Smooth muscle cell (in vitro differentiated cells): ENCODE measurements around the gene PTPRN. TPM values are rescaled to one million over a fixed set of nuclear protein-coding genes. Genes with fewer than 3 reads are reported as not detected.
A peak's percentile ranks its signal among the peaks of the same experiment; 100 is the strongest.

ENCODE experiments used
- DNase-seq: peaks from one replicate; lab custom pipeline; 2025; ENCODE audit not compliant: unreplicated experiment; lab: John Stamatoyannopoulos, UW
- H2AFZ ChIP-seq: fragments of 200-600 bp; sonication (generic); 2 replicates; pipeline ENCODE4 v1.6.0; 2016; ENCODE audit warnings: antibody characterized with exemption, low read depth, mild to moderate bottlenecking
- H3F3A ChIP-seq: fragments of 200-600 bp; sonication (generic); 2 replicates; pipeline ENCODE4 v1.6.0; 2017; ENCODE audit warnings: antibody characterized with exemption, low read depth
- H3K27ac ChIP-seq: fragments of 200-600 bp; sonication (generic); 2 replicates; pipeline ENCODE4 v1.5.1; 2016; ENCODE audit warnings: low read depth, mild to moderate bottlenecking
- H3K27me3 ChIP-seq: fragments of 200-600 bp; sonication (generic); 2 replicates; pipeline ENCODE4 v1.6.1; 2016; ENCODE audit warnings: low read depth, mild to moderate bottlenecking
- H3K36me3 ChIP-seq: fragments of 200-600 bp; sonication (generic); 2 replicates; pipeline ENCODE4 v1.5.1; 2016; ENCODE audit warnings: low read depth
- H3K4me1 ChIP-seq: fragments of 200-600 bp; sonication (generic); 2 replicates; pipeline ENCODE4 v1.5.1; 2016; ENCODE audit warnings: low read depth
- H3K4me2 ChIP-seq: fragments of 200-600 bp; sonication (generic); 2 replicates; pipeline ENCODE4 v1.6.0; 2016; ENCODE audit warnings: mild to moderate bottlenecking
- H3K4me3 ChIP-seq: fragments of 200-600 bp; sonication (generic); 2 replicates; pipeline ENCODE4 v1.5.1; 2016; ENCODE audit warnings: mild to moderate bottlenecking
- H3K79me2 ChIP-seq: fragments of 200-600 bp; sonication (generic); 2 replicates; pipeline ENCODE4 v1.6.0; 2016; ENCODE audit warnings: low read depth, mild to moderate bottlenecking
- H3K9ac ChIP-seq: fragments of 200-600 bp; sonication (generic); 2 replicates; pipeline ENCODE4 v1.6.0; 2016; ENCODE audit warnings: low read depth
- H3K9me3 ChIP-seq: fragments of 200-600 bp; sonication (generic); replicated peaks from 2 replicates; pipeline ENCODE4 v1.5.1; 2016; ENCODE audit warnings: low read depth
- H4K20me1 ChIP-seq: fragments of 200-600 bp; sonication (generic); 2 replicates; pipeline ENCODE4 v1.6.0; 2016; ENCODE audit warnings: low read depth
- CTCF ChIP-seq: fragments of 200-600 bp; sonication (generic); IDR thresholded peaks from 2 replicates; pipeline ENCODE4 v1.5.1; 2017; ENCODE audit warnings: borderline replicate concordance, mild to moderate bottlenecking, antibody characterized with exemption; ENCODE audit not compliant: insufficient read depth, poor library complexity, severe bottlenecking
- WGBS: methylation state at CpG from one replicate; pipeline ENCODE4 v1.1.7; 2016; ENCODE audit warnings: low lambda C conversion rate; 5-methylcytosine and 5-hydroxymethylcytosine counted together
- polyA plus RNA-seq: library from polyadenylated mRNA; unstranded; fragments of >200 nt; fragmentation: Nextera tagmentation; extraction: Ambion mirVana; gene quantifications from 2 replicates; pipeline ENCODE4 v1.2.1, GENCODE V29; 2016
- total RNA-seq: library from RNA; depleted of rRNA; stranded (reverse); fragments of >200 nt; gene quantifications from 2 replicates; pipeline ENCODE4 v1.2.3, GENCODE V29; 2014

The PTPRN gene
- total and polyA plus RNA-seq, 2 experiments from 2014 or later: 10.7 to 36.4 TPM

- no peaks in the 10 kb centered on the region for H3K79me2 ChIP-seq
- no peak overlapping the region for H3K27ac ChIP-seq
- H3K9ac ChIP-seq: no peak overlapping the region
- H3K9me3 ChIP-seq: no peaks in the 10 kb centered on the region
- H3K4me2 ChIP-seq: peak overlapping the region; percentile 92
- H3K4me1 ChIP-seq: peaks cover 20% of the 10 kb centered on the region
- no peak for DNase-seq
- peak overlapping the region; percentile 57 for H3K4me3 ChIP-seq
- no peaks in the 10 kb centered on the region for H3K36me3 ChIP-seq
- H2AFZ ChIP-seq: no peak overlapping the region
- H4K20me1 ChIP-seq: no peaks in the 10 kb centered on the region
- peaks cover 17% of the 10 kb centered on the region for H3F3A ChIP-seq
- H3K27me3 ChIP-seq: peaks cover 54% of the 10 kb centered on the region
- WGBS: 14% methylated on average over 9 of the region's 9 CpGs
- no peak for TF ChIP-seq CTCF
Observed at GRCh38 chr2:219252570-219252899, 56.7 kb downstream of the PTPRN start.

GRCh38 chr2:219252084-219252483 is 57.1 kb downstream of the PTPRN start:
- H3K4me1 ChIP-seq: peaks cover 20% of the 10 kb centered on the region
- H3K36me3 ChIP-seq: no peaks in the 10 kb centered on the region
- DNase-seq: no peak
- H3K9ac ChIP-seq: no peak overlapping the region
- no peak overlapping the region for H3K4me3 ChIP-seq
- peak overlapping the region; percentile 29 for H3K4me2 ChIP-seq
- peaks cover 54% of the 10 kb centered on the region for H3K27me3 ChIP-seq
- no peaks in the 10 kb centered on the region for H3K79me2 ChIP-seq
- H3K9me3 ChIP-seq: no peaks in the 10 kb centered on the region
- peaks cover 17% of the 10 kb centered on the region for H3F3A ChIP-seq
- WGBS: 68% methylated on average over 5 of the region's 5 CpGs
- no peak for TF ChIP-seq CTCF
- H3K27ac ChIP-seq: no peak overlapping the region
- no peak overlapping the region for H2AFZ ChIP-seq
- no peaks in the 10 kb centered on the region for H4K20me1 ChIP-seq

GRCh38 chr2:219251656-219252055 is 57.5 kb downstream of the PTPRN start:
- H4K20me1 ChIP-seq: no peaks in the 10 kb centered on the region
- H2AFZ ChIP-seq: no peak overlapping the region
- peaks cover 20% of the 10 kb centered on the region for H3K4me1 ChIP-seq
- no peaks in the 10 kb centered on the region for H3K9me3 ChIP-seq
- H3F3A ChIP-seq: peaks cover 17% of the 10 kb centered on the region
- 63% methylated on average over 6 of the region's 6 CpGs for WGBS
- H3K4me2 ChIP-seq: peak overlapping the region; percentile 29
- DNase-seq: no peak
- no peak overlapping the region for H3K4me3 ChIP-seq
- H3K36me3 ChIP-seq: no peaks in the 10 kb centered on the region
- peaks cover 51% of the 10 kb centered on the region for H3K27me3 ChIP-seq
- no peak overlapping the region for H3K27ac ChIP-seq
- peaks cover 1% of the 10 kb centered on the region for H3K79me2 ChIP-seq
- no peak overlapping the region for H3K9ac ChIP-seq
- no peak for TF ChIP-seq CTCF

- H3K27ac ChIP-seq: peak overlapping the region; percentile 89
- peaks cover 37% of the 10 kb centered on the region for H3K27me3 ChIP-seq
- peaks cover 17% of the 10 kb centered on the region for H3F3A ChIP-seq
- H3K4me2 ChIP-seq: peak overlapping the region; percentile 58
- H2AFZ ChIP-seq: no peak overlapping the region
- H4K20me1 ChIP-seq: no peaks in the 10 kb centered on the region
- H3K36me3 ChIP-seq: no peaks in the 10 kb centered on the region
- DNase-seq: no peak
- peaks cover 13% of the 10 kb centered on the region for H3K79me2 ChIP-seq
- TF ChIP-seq CTCF: no peak
- no peak overlapping the region for H3K4me3 ChIP-seq
- no peaks in the 10 kb centered on the region for H3K9me3 ChIP-seq
- H3K4me1 ChIP-seq: peaks cover 26% of the 10 kb centered on the region
- no peak overlapping the region for H3K9ac ChIP-seq
- WGBS: 92% methylated on average over 22 of the region's 22 CpGs
Observed at GRCh38 chr2:219250049-219250781, 59.0 kb downstream of the PTPRN start.
